ENCODE data around the gene CCT7. TPM values are rescaled to one million over a fixed set of nuclear protein-coding genes. Genes with fewer than 3 reads are reported as not detected.

Gene CCT7
- total and polyA plus RNA-seq, 8 donors = 124 to 243 (median 147) TPM

DNA sequence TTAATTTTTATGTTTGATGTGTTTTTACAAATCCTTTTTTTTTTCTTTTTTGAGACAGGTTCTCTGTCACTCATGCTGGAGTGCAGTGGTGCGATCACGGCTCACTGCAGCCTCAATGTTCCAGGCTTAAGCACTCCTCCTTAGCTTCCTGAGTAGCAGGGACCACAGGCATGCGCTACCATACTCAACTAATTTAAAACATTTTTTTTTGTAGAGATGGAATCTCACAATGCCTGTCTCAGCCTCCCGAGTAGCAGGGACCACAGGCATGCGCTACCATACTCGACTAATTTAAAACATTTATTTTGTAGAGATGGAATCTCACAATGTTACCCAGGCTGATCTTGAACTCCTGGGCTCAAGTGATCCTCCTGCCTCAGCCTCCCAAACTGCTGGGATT lies 28.5 kb upstream of the CCT7 start:
- H3K4me1 ChIP-seq = peaks cover 16 to 18% (median 16%) of the 10 kb centered on the region in 4 donors
- WGBS, 5 donors = 86 to 93% (median 90%) methylated on average over 6 of the region's 6 CpGs
- intact Hi-C loops (cut with DNase I; ENCODE audit: low total_unique reads) = no loop called here
- peaks cover 13 to 52% (median 40%) of the 10 kb centered on the region in 3 donors for H3K27me3 ChIP-seq
- no peak for TF ChIP-seq POLR2AphosphoS5 (IDR thresholded peaks at IDR 0.05)
- TF ChIP-seq, protein P1, sequence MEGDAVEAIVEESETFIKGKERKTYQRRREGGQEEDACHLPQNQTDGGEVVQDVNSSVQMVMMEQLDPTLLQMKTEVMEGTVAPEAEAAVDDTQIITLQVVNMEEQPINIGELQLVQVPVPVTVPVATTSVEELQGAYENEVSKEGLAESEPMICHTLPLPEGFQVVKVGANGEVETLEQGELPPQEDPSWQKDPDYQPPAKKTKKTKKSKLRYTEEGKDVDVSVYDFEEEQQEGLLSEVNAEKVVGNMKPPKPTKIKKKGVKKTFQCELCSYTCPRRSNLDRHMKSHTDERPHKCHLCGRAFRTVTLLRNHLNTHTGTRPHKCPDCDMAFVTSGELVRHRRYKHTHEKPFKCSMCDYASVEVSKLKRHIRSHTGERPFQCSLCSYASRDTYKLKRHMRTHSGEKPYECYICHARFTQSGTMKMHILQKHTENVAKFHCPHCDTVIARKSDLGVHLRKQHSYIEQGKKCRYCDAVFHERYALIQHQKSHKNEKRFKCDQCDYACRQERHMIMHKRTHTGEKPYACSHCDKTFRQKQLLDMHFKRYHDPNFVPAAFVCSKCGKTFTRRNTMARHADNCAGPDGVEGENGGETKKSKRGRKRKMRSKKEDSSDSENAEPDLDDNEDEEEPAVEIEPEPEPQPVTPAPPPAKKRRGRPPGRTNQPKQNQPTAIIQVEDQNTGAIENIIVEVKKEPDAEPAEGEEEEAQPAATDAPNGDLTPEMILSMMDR (IDR thresholded peaks at IDR 0.05) = no peak
- no peak for TF ChIP-seq EP300 (IDR thresholded peaks at IDR 0.05)
- TF ChIP-seq POLR2A (IDR thresholded peaks at IDR 0.05) = no peak
- H3K9me3 ChIP-seq = no peaks in the 10 kb centered on the region
- H3K36me3 ChIP-seq = no peaks in the 10 kb centered on the region
- no peak for DNase-seq
- H3K4me3 ChIP-seq = no peak overlapping the region
- no peak overlapping the region for H3K27ac ChIP-seq

DNA sequence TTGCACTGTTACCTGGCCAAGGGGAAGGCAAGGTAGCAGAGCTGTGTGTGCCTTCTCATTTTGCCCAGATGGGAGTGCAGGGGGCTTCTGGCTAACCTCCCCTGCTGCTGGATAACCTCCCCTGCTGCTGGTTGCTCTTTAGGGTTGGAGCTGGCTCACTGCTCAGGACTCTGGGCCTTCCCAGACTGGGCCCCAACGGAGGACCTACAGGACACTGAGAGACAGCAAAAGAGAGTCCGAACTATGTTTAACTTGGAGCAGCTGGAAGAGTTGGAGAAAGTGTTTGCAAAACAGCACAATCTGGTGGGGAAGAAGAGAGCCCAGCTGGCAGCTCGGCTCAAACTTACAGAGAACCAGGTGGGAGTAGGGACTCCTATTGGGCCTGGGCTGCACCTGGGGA lies 25.9 kb upstream of the CCT7 start:
- no peak for DNase-seq
- intact Hi-C loops (cut with DNase I; ENCODE audit: low total_unique reads) = no loop called here
- WGBS, 5 donors = 57 to 74% (median 69%) methylated on average over 3 of the region's 3 CpGs
- H3K4me1 ChIP-seq = peaks cover 5 to 15% (median 11%) of the 10 kb centered on the region in 4 donors
- no peaks in the 10 kb centered on the region for H3K36me3 ChIP-seq
- no peak overlapping the region for H3K4me3 ChIP-seq
- TF ChIP-seq, protein P1 (IDR thresholded peaks at IDR 0.05) = no peak
- no peak for TF ChIP-seq EP300 (IDR thresholded peaks at IDR 0.05)
- TF ChIP-seq POLR2A (IDR thresholded peaks at IDR 0.05) = no peak
- TF ChIP-seq POLR2AphosphoS5 (IDR thresholded peaks at IDR 0.05) = no peak
- no peaks in the 10 kb centered on the region for H3K9me3 ChIP-seq
- H3K27ac ChIP-seq = no peak overlapping the region
- H3K27me3 ChIP-seq = peaks cover 0 to 26% (median 14%) of the 10 kb centered on the region in 3 donors

DNA sequence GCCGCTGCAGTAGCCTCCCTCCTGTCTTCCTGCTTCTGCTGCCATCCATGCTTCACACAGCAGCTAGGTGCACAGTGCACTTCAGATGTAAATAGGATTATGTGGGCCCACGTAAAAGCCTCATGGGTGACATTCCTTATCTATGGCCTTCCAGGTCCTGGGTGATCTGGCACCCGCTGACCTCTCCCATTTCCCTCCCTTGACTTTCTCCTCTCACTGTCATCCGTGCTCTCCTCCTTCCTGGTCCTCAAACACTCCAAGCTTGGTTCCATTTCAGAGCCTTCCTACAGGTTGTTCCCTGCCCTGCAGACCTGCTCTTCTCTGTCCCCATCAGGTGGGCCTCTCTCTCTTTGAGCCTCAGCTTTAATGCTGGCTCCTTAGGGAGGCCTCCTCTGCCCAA lies 24.1 kb upstream of the CCT7 start:
- WGBS, 5 donors = 67 to 80% (median 77%) methylated on average over 4 of the region's 4 CpGs
- no peak overlapping the region for H3K4me3 ChIP-seq
- H3K36me3 ChIP-seq = no peaks in the 10 kb centered on the region
- no peaks in the 10 kb centered on the region for H3K9me3 ChIP-seq
- TF ChIP-seq, protein P1 (IDR thresholded peaks at IDR 0.05) = no peak
- TF ChIP-seq EP300 (IDR thresholded peaks at IDR 0.05) (no peak), POLR2A (IDR thresholded peaks at IDR 0.05) (no peak), POLR2AphosphoS5 (IDR thresholded peaks at IDR 0.05) (no peak)
- H3K4me1 ChIP-seq = peaks cover 4 to 26% (median 24%) of the 10 kb centered on the region in 4 donors
- intact Hi-C loops (cut with DNase I; ENCODE audit: low total_unique reads) = no loop called here
- H3K27me3 ChIP-seq = peaks cover 0 to 8% (median 4%) of the 10 kb centered on the region in 3 donors
- no peak overlapping the region for H3K27ac ChIP-seq
- no peak for DNase-seq

DNA sequence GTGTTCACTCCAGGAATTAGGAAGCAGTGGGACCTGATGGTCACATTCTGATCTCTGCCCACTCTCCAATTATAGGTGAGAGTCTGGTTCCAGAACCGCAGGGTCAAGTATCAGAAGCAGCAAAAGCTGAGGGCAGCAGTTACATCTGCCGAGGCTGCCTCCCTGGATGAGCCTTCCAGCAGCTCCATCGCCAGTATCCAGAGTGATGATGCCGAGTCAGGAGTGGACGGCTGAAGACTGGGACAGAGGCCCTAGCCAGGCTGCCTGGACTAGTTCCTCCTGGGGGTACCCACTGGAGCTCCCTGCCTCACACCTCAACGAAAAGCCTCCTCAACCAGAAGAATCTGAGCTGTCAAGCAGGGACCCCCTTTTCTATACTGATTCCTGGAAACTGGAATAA lies 23.4 kb upstream of the CCT7 start:
- Histone ChIP-seq H3K4me3 (no peak overlapping the region), H3K27me3 (peaks cover 0 to 4% (median 1%) of the 10 kb centered on the region in 3 donors), H3K27ac (no peak overlapping the region), H3K9me3 (no peaks in the 10 kb centered on the region), H3K4me1 (peaks cover 4 to 30% (median 26%) of the 10 kb centered on the region in 4 donors), H3K36me3 (no peaks in the 10 kb centered on the region)
- TF ChIP-seq POLR2A (IDR thresholded peaks at IDR 0.05) (no peak), POLR2AphosphoS5 (IDR thresholded peaks at IDR 0.05) (no peak), EP300 (IDR thresholded peaks at IDR 0.05) (no peak)
- TF ChIP-seq, protein P1 (IDR thresholded peaks at IDR 0.05) = no peak
- intact Hi-C loops (cut with DNase I; ENCODE audit: low total_unique reads) = no loop called here
- 86 to 93% (median 92%) methylated on average over 6 of the region's 6 CpGs for WGBS, 5 donors
- DNase-seq = no peak
